Testis (tissue), 3 donors: ENCODE data around the gene TLN1. TPM values are rescaled to one million over a fixed set of nuclear protein-coding genes. Genes with fewer than 3 reads are reported as not detected.
A peak's percentile ranks its signal among the peaks of the same experiment; 100 is the strongest.

Experiments
- DNase-seq: peaks from one replicate; pipeline ENCODE4 v3.0.0-alpha.2; 2019
- H3K27ac ChIP-seq, 2 donors: fragments of 200-600 bp; sonication (generic); one replicate each; pipeline ENCODE4 v1.5.1; 2019
- H3K27me3 ChIP-seq: fragments of 200-600 bp; sonication (generic); one replicate; pipeline ENCODE4 v1.5.1; 2019
- H3K36me3 ChIP-seq: fragments of 200-600 bp; sonication (generic); one replicate; pipeline ENCODE4 v1.5.1; 2017; ENCODE audit warnings: low read depth; ENCODE audit errors: missing control alignments
- H3K4me1 ChIP-seq: fragments of 200-600 bp; sonication (generic); one replicate; pipeline ENCODE4 v1.5.1; 2019
- H3K4me3 ChIP-seq, 2 donors: fragments of 200-600 bp; sonication (generic); one replicate each; pipeline ENCODE4 v1.5.1; 2017 to 2019
- H3K9me3 ChIP-seq: fragments of 200-600 bp; sonication (generic); one replicate; pipeline ENCODE4 v1.5.1; 2017
- POLR2A ChIP-seq: fragments of 450-650 bp; IDR thresholded peaks from one replicate; pipeline ENCODE4 v1.6.1; 2017; ENCODE audit warnings: antibody characterized with exemption, mild to moderate bottlenecking, moderate library complexity
- WGBS, 2 donors: methylation state at CpG; one replicate each; pipeline ENCODE4 v1.1.5; 2018; 5-methylcytosine and 5-hydroxymethylcytosine counted together
- intact Hi-C: fragments of 100-400 bp; cut with DNase I; formaldehyde crosslinking; loops from one replicate; pipeline ENCODE4 v1.15.1; 2023; ENCODE audit warnings: low total_unique reads
- polyA plus RNA-seq: library from polyadenylated mRNA; stranded (reverse); fragments of 350-450 nt; fragmentation: Illumina TruSeq; extraction: RNeasy Lipid Tissue Mini Kit (QIAGEN cat#74804); gene quantifications from one replicate; pipeline ENCODE4 v1.2.3, GENCODE V29; 2014; ENCODE audit warnings: low read depth, low replicate concordance; ENCODE audit not compliant: insufficient read depth
- total RNA-seq, 2 donors: library from RNA; depleted of rRNA; stranded (reverse); fragments of >200 nt; gene quantifications; one replicate each; pipeline ENCODE4 v1.2.3, GENCODE V29; 2016
- TF ChIP-seq, protein P1 (sequence below), 3 experiments: fragments of 450-650 bp in 2 of 3; fragments of 200-600 bp in 1 of 3; sonication (generic) in 1 of 3; IDR thresholded peaks; one replicate each; pipeline ENCODE4 v1.5.1; 2016 to 2019; ENCODE audit warnings: antibody characterized with exemption in 3 of 3, mild to moderate bottlenecking in 2 of 3, moderate library complexity in 1 of 3

The TLN1 gene
- total and polyA plus RNA-seq, 3 donors from 2014 or later = 134 to 201 (median 171) TPM

DNA sequence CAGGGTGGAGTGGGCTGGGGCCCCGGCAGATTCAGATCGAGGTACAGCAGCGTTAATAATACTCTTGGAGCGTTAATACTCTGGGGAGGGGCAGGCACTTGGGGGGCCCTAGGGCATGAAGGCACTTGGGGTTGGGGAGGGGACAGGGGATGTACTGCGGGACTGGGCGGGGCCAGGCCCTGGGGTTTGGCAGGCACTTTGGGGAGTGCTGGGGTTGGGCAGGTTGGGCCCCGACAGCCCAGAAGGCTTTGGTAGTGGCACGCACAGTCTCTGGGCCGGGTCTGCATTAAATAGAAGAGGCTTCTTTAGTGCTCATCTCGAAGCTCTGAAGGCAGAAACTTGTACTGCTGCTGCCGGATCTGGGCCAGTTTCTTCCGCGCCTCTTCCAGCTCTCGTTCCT is 34.5 kb downstream of the TLN1 start:
- no peak for DNase-seq
- no peak overlapping the region for H3K4me3 ChIP-seq
- intact Hi-C loops = no loop called here
- no peaks in the 10 kb centered on the region for H3K36me3 ChIP-seq
- 81 to 90% methylated on average over 8 to 14 of the region's 14 CpGs for WGBS, 2 donors
- peaks cover 8% of the 10 kb centered on the region for H3K4me1 ChIP-seq
- no peaks in the 10 kb centered on the region for H3K27me3 ChIP-seq
- peak overlapping the region in 1 of 2 donors; percentile 7 for H3K27ac ChIP-seq
- TF ChIP-seq POLR2A = no peak
- TF ChIP-seq, protein P1, sequence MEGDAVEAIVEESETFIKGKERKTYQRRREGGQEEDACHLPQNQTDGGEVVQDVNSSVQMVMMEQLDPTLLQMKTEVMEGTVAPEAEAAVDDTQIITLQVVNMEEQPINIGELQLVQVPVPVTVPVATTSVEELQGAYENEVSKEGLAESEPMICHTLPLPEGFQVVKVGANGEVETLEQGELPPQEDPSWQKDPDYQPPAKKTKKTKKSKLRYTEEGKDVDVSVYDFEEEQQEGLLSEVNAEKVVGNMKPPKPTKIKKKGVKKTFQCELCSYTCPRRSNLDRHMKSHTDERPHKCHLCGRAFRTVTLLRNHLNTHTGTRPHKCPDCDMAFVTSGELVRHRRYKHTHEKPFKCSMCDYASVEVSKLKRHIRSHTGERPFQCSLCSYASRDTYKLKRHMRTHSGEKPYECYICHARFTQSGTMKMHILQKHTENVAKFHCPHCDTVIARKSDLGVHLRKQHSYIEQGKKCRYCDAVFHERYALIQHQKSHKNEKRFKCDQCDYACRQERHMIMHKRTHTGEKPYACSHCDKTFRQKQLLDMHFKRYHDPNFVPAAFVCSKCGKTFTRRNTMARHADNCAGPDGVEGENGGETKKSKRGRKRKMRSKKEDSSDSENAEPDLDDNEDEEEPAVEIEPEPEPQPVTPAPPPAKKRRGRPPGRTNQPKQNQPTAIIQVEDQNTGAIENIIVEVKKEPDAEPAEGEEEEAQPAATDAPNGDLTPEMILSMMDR (IDR thresholded peaks at IDR 0.05) = no peak
- H3K9me3 ChIP-seq = no peaks in the 10 kb centered on the region

DNA sequence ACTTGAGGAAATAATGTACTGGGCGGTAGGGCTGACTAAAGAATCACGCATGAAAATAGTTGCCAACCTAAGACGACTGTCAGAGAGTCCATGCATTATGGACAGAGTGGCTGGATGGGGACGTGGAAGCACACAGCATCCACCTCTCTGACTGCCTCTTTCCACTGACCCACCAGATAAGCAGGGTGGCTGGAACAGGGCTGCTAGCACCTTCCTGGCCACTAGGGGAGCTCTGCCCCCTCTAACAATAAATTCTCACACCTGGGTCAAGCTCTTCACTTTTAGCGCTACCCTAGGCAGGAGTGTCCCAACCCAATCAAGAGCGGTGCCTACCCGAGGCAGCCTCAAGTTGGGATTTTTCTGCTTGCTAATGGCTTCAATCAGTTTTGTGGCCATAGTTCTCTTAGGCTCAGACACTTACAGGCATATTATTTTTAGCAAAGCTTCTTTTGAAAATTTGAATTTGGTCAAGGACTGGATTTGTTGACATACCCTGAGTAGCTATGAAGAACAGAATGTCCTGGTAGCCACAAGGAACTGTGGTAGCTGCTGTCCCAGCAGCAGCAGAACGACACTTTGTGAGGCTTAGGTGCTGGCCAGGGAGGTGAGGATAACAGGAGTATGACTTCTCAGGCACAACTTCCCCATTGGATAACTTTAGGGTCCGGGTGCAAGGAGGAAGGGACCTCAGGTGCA is 35.3 kb downstream of the TLN1 start:
- DNase-seq = peak; percentile 69
- intact Hi-C loops = no loop called here
- 41 to 50% methylated on average over 9 of the region's 9 CpGs for WGBS, 2 donors
- Histone ChIP-seq H3K4me1 (peaks cover 9% of the 10 kb centered on the region), H3K9me3 (no peaks in the 10 kb centered on the region), H3K27me3 (no peaks in the 10 kb centered on the region), H3K4me3 (no peak overlapping the region), H3K36me3 (no peaks in the 10 kb centered on the region), H3K27ac (peak overlapping the region; percentile 7 to 57)
- TF ChIP-seq, protein P1 (IDR thresholded peaks at IDR 0.05) = peak; percentile 63 to 85 (median 76)
- no peak for TF ChIP-seq POLR2A

DNA sequence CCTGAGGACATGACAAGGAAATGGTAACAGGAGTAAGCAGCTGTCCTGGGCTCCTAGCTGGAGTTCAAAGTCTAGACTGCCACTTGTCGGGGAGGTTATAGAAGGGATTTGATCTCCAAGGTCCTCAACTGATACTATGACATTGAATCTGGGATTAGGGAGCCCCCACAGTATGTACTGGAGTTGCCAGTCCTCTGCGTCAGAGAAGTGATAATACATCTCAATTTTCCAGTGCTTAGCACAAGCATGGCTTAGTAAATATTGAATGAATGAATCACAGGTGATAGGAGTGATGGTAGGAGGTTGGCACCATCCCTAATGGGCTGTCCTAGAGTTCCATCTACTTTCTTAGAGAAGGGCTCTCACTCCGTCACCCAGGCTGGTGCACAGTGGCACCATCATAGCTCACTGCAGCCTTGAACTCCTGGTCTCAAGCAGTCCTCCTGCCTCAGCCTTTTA is 36.0 kb downstream of the TLN1 start:
- Histone ChIP-seq H3K4me1 (peaks cover 13% of the 10 kb centered on the region), H3K36me3 (no peaks in the 10 kb centered on the region)
- intact Hi-C loops = no loop called here

DNA sequence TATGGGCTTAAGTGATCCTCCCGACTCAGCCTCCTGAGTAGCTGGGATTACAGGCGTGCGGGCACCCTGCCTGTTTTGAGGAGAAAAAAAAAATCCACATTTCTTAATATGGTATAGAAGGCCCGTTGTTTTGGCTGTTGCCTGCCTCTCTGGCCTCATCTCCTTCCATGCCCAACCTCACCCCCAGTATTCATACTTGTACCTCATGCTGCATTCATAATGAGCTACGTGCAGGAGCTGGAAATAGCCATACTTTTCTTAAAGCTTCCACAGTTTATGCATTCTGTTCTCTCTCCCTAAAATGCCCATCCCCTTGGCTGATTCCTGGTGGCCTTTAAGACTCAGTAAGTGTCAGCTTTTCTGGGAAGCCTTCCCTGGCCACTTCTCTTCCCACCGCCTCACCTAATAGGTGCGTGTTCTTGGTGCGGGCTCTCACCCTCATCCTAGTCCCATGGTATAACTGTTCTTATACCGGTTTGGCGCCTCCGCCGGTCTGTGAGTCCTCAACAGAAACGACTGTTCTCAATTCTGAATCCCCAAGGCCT is 40.2 kb downstream of the TLN1 start:
- H3K27me3 ChIP-seq = no peaks in the 10 kb centered on the region
- H3K27ac ChIP-seq = peak overlapping the region; percentile 83 to 93
- DNase-seq = no peak
- WGBS, 2 donors = 55 to 58% methylated on average over 13 of the region's 13 CpGs
- H3K4me1 ChIP-seq = peaks cover 10% of the 10 kb centered on the region
- no peaks in the 10 kb centered on the region for H3K9me3 ChIP-seq
- H3K4me3 ChIP-seq = peak overlapping the region in 1 of 2 donors; percentile 77
- no peak for TF ChIP-seq POLR2A
- TF ChIP-seq, protein P1 (IDR thresholded peaks at IDR 0.05) = no peak
- intact Hi-C loops = no loop called here
- H3K36me3 ChIP-seq = no peaks in the 10 kb centered on the region

More for the DNA sequence above, 36.0 kb downstream of the TLN1 start:
- no peaks in the 10 kb centered on the region for H3K9me3 ChIP-seq
- peak overlapping the region in 1 of 2 donors; percentile 53 for H3K27ac ChIP-seq
- no peaks in the 10 kb centered on the region for H3K27me3 ChIP-seq
- DNase-seq = no peak
- H3K4me3 ChIP-seq = no peak overlapping the region
- 77 to 84% methylated on average over 3 of the region's 3 CpGs for WGBS, 2 donors
- no peak for TF ChIP-seq POLR2A
- TF ChIP-seq, protein P1 (IDR thresholded peaks at IDR 0.05) = no peak

DNA sequence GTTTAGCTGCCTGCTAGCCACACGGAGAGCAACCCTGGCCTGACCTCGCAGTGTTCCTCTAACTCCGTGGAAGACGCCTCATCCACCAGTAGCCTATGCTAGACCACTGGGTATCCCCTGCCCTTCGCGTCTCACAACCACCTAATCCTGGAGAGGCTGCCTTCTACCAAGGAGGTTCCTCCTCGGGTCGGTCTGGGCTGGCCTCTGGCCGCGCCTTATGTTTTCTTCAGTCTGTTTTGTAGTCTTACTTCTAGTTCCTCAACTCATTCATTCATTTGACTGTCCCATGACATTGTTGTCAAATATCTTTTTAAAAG is 40.7 kb downstream of the TLN1 start:
- DNase-seq = no peak
- H3K9me3 ChIP-seq = no peaks in the 10 kb centered on the region
- no peaks in the 10 kb centered on the region for H3K27me3 ChIP-seq
- H3K36me3 ChIP-seq = no peaks in the 10 kb centered on the region
- H3K4me1 ChIP-seq = peaks cover 12% of the 10 kb centered on the region
- TF ChIP-seq POLR2A = no peak
- 5 to 13% methylated on average over 9 to 10 of the region's 10 CpGs for WGBS, 2 donors
- peak overlapping the region; percentile 64 to 77 for H3K4me3 ChIP-seq
- peak overlapping the region; percentile 83 to 93 for H3K27ac ChIP-seq
- intact Hi-C loops = no loop called here
